GOT3 (cell line): ENCODE measurements around the gene BTLA.
"Not testable (repeated sequence)": the region's sequence is repeated elsewhere in the genome, so short reads cannot be mapped to it uniquely, and the experiment has no call there.

Experiments
- DNase-seq: peaks from one replicate; lab custom pipeline; 2025; ENCODE audit warnings: mixed read lengths; lab: John Stamatoyannopoulos, UW

Gene BTLA

GRCh38 chr3:112491373-112491772 is 7.9 kb downstream of the BTLA start:
- no peak for DNase-seq

- no peak for DNase-seq
Observed at GRCh38 chr3:112489674-112490479, 9.4 kb downstream of the BTLA start.

- no peak for DNase-seq
Observed at GRCh38 chr3:112486811-112487505, 12.3 kb downstream of the BTLA start.

- DNase-seq = no peak
Observed at GRCh38 chr3:112484352-112484751, 14.9 kb downstream of the BTLA start.

GRCh38 chr3:112482675-112483074 is 16.6 kb downstream of the BTLA start:
- DNase-seq = no peak

GRCh38 chr3:112481302-112481721 is 18.0 kb downstream of the BTLA start:
- DNase-seq = no peak

- no peak for DNase-seq
Observed at GRCh38 chr3:112477891-112478290, 21.4 kb downstream of the BTLA start.

- no peak for DNase-seq
Observed at GRCh38 chr3:112476346-112476745, 22.9 kb downstream of the BTLA start.

GRCh38 chr3:112474796-112475195 is 24.5 kb downstream of the BTLA start:
- DNase-seq = no peak

- no peak for DNase-seq
Observed at GRCh38 chr3:112472691-112473090, 26.6 kb downstream of the BTLA start.

- no peak for DNase-seq
Observed at GRCh38 chr3:112471596-112472325, 27.5 kb downstream of the BTLA start.

GRCh38 chr3:112470788-112471187 is 28.5 kb downstream of the BTLA start:
- no peak for DNase-seq

- no peak for DNase-seq
Observed at GRCh38 chr3:112469671-112470070, 29.6 kb downstream of the BTLA start.

GRCh38 chr3:112467539-112467938 is 31.7 kb downstream of the BTLA start:
- no peak for DNase-seq

GRCh38 chr3:112466020-112466419 is 33.3 kb downstream of the BTLA start:
- DNase-seq = no peak

GRCh38 chr3:112464264-112464663 is 35.0 kb downstream of the BTLA start:
- DNase-seq = no peak

GRCh38 chr3:112463250-112463649 is 36.0 kb downstream of the BTLA start:
- no peak for DNase-seq

- DNase-seq = not testable (repeated sequence)
Observed at GRCh38 chr3:112461787-112462186, 37.5 kb downstream of the BTLA start.

- no peak for DNase-seq
Observed at GRCh38 chr3:112460519-112461195, 38.6 kb downstream of the BTLA start.

GRCh38 chr3:112459750-112460149 is 39.5 kb downstream of the BTLA start:
- DNase-seq = no peak

- DNase-seq = no peak
Observed at GRCh38 chr3:112456147-112456546, 43.1 kb downstream of the BTLA start.

GRCh38 chr3:112448939-112449338 is 50.3 kb downstream of the BTLA start:
- no peak for DNase-seq
